Measurements from ENCODE around the gene AP4S1.
"Not testable (repeated sequence)": the region's sequence is repeated elsewhere in the genome, so short reads cannot be mapped to it uniquely, and the experiment has no call there.

The AP4S1 gene

GRCh38 chr14:31060253-31060875, 34.9 kb downstream of the AP4S1 start:
- no peaks in the 10 kb centered on the region for H4K20me1 ChIP-seq (ENCODE audit: control insufficient read depth, insufficient read depth, low read depth, low read length)
- TF ChIP-seq EZH2phosphoT487 (IDR thresholded peaks at IDR 0.05; ENCODE audit: borderline replicate concordance, low read length) (no peak), CTCF (IDR thresholded peaks at IDR 0.05; ENCODE audit: low read depth, low read length, poor library complexity, severe bottlenecking) (no peak)
- H3K27me3 ChIP-seq (ENCODE audit: control insufficient read depth, low read length): no peaks in the 10 kb centered on the region
- H3K79me2 ChIP-seq (ENCODE audit: control insufficient read depth, low read length): no peaks in the 10 kb centered on the region
- no peaks in the 10 kb centered on the region for H3K9me2 ChIP-seq (replicated peaks; ENCODE audit: control insufficient read depth, low read length)
- H3K9me3 ChIP-seq (ENCODE audit: control insufficient read depth, insufficient read depth, low read length): no peaks in the 10 kb centered on the region
- no peak overlapping the region for H3K27ac ChIP-seq (ENCODE audit: low read depth, low read length)
- no peak overlapping the region for H3K4me2 ChIP-seq (ENCODE audit: low read length)
- H3K4me3 ChIP-seq (ENCODE audit: low read length): no peak overlapping the region
- no peaks in the 10 kb centered on the region for H3K36me3 ChIP-seq (ENCODE audit: control insufficient read depth, low read length)
- H3K4me1 ChIP-seq (ENCODE audit: control insufficient read depth, low read length): peaks cover 15% of the 10 kb centered on the region
- H3F3A ChIP-seq (ENCODE audit: control insufficient read depth, insufficient read depth): no peaks in the 10 kb centered on the region

DNA sequence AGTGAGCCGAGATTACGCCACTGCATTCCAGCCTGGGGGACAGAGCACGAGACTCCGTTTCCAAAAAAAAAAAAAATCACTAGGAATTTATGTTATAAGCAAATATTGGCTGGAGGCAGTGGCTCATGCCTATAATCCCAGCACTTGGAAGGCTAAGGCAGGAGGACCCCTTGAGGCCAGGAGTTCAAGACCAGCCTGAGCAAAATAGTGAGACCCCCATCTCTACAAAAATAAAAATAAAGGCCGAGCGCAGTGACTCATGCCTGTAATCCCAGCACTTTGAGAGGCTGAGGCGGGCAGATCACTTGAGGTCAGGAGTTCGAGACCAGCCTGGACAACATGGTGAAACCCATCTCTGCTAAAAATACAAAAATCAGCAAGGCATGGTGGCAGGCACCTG, 37.5 kb downstream of the AP4S1 start:
- H4K20me1 ChIP-seq (ENCODE audit: control insufficient read depth, insufficient read depth, low read depth, low read length); H3K27ac ChIP-seq (ENCODE audit: low read depth, low read length); H3K79me2 ChIP-seq (ENCODE audit: control insufficient read depth, low read length); H3K9me3 ChIP-seq (ENCODE audit: control insufficient read depth, insufficient read depth, low read length); H3K9me2 ChIP-seq (replicated peaks; ENCODE audit: control insufficient read depth, low read length); H3K4me3 ChIP-seq (ENCODE audit: low read length); H3K27me3 ChIP-seq (ENCODE audit: control insufficient read depth, low read length); H3K36me3 ChIP-seq (ENCODE audit: control insufficient read depth, low read length); H3K4me2 ChIP-seq (ENCODE audit: low read length); H3F3A ChIP-seq (ENCODE audit: control insufficient read depth, insufficient read depth): not testable (repeated sequence)
- peaks cover 14% of the 10 kb centered on the region for H3K4me1 ChIP-seq (ENCODE audit: control insufficient read depth, low read length)

- Histone ChIP-seq H3K4me3 (ENCODE audit: low read length) (no peak overlapping the region), H3K4me1 (ENCODE audit: control insufficient read depth, low read length) (no peaks in the 10 kb centered on the region), H3K9me3 (ENCODE audit: control insufficient read depth, insufficient read depth, low read length) (no peaks in the 10 kb centered on the region), H3K4me2 (ENCODE audit: low read length) (no peak overlapping the region), H3K27me3 (ENCODE audit: control insufficient read depth, low read length) (no peaks in the 10 kb centered on the region), H3F3A (ENCODE audit: control insufficient read depth, insufficient read depth) (no peaks in the 10 kb centered on the region), H3K27ac (ENCODE audit: low read depth, low read length) (no peak overlapping the region), H3K79me2 (ENCODE audit: control insufficient read depth, low read length) (no peaks in the 10 kb centered on the region), H3K36me3 (ENCODE audit: control insufficient read depth, low read length) (no peaks in the 10 kb centered on the region), H3K9me2 (replicated peaks; ENCODE audit: control insufficient read depth, low read length) (no peaks in the 10 kb centered on the region), H4K20me1 (ENCODE audit: control insufficient read depth, insufficient read depth, low read depth, low read length) (no peaks in the 10 kb centered on the region)
- TF ChIP-seq CTCF (IDR thresholded peaks at IDR 0.05; ENCODE audit: low read depth, low read length, poor library complexity, severe bottlenecking): no peak
- no peak for TF ChIP-seq EZH2phosphoT487 (IDR thresholded peaks at IDR 0.05; ENCODE audit: borderline replicate concordance, low read length)
Observed at GRCh38 chr14:31068235-31068634, 42.8 kb downstream of the AP4S1 start.

DNA sequence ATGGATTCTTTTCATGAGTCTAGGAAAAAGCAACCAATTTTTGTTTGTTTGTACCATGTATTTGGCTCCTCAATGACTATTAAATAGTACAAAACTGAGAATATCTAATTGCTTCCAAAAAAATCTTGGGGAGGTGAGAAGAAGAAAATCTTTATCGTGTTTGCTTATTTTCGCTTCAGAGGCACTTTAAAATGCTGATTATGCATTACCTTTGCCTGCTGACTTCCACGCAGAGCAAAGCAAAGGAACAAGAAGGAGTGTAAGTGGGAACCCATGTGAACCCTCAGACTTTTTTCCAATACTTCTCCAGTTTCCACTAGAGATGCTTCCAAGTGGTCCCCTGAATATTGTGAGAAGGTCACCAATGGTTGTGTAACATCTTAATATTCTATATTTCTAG, 43.9 kb downstream of the AP4S1 start:
- Histone ChIP-seq H3K4me2 (ENCODE audit: low read length) (no peak overlapping the region), H3K4me1 (ENCODE audit: control insufficient read depth, low read length) (no peaks in the 10 kb centered on the region), H3K27me3 (ENCODE audit: control insufficient read depth, low read length) (no peaks in the 10 kb centered on the region), H3K9me2 (replicated peaks; ENCODE audit: control insufficient read depth, low read length) (no peaks in the 10 kb centered on the region), H3K36me3 (ENCODE audit: control insufficient read depth, low read length) (no peaks in the 10 kb centered on the region), H3K9me3 (ENCODE audit: control insufficient read depth, insufficient read depth, low read length) (no peaks in the 10 kb centered on the region), H3K27ac (ENCODE audit: low read depth, low read length) (no peak overlapping the region), H3K79me2 (ENCODE audit: control insufficient read depth, low read length) (no peaks in the 10 kb centered on the region), H3K4me3 (ENCODE audit: low read length) (no peak overlapping the region), H4K20me1 (ENCODE audit: control insufficient read depth, insufficient read depth, low read depth, low read length) (no peaks in the 10 kb centered on the region), H3F3A (ENCODE audit: control insufficient read depth, insufficient read depth) (no peaks in the 10 kb centered on the region)
- no peak for TF ChIP-seq CTCF (IDR thresholded peaks at IDR 0.05; ENCODE audit: low read depth, low read length, poor library complexity, severe bottlenecking)
- TF ChIP-seq EZH2phosphoT487 (IDR thresholded peaks at IDR 0.05; ENCODE audit: borderline replicate concordance, low read length): no peak
